ENCODE measurements around the gene MDC1. TPM values are rescaled to one million over a fixed set of nuclear protein-coding genes. Genes with fewer than 3 reads are reported as not detected.
A peak's percentile ranks its signal among the peaks of the same experiment; 100 is the strongest.

Gene MDC1
- total and polyA plus RNA-seq, 2 of the 13 experiments (the other 11 are each of a cell fraction or from before 2014, with no cell fraction given): 8.4 to 14.0 TPM

- TF ChIP-seq THRA (CRISPR knock-in tag; IDR thresholded peaks at IDR 0.05; ENCODE audit: borderline replicate concordance) (no peak), NFKBIZ (CRISPR knock-in tag; IDR thresholded peaks at IDR 0.05) (no peak), ZSCAN12 (CRISPR knock-in tag; IDR thresholded peaks at IDR 0.05) (peak; percentile 30; the same call in 1 of the 2 replicates), TERF1 (CRISPR knock-in tag; IDR thresholded peaks at IDR 0.05) (no peak), GMEB2 (CRISPR knock-in tag; IDR thresholded peaks at IDR 0.05; ENCODE audit: low read depth) (no peak), ZNF263 (CRISPR knock-in tag; IDR thresholded peaks at IDR 0.05) (peak; percentile 96), ZFP90 (CRISPR knock-in tag; IDR thresholded peaks at IDR 0.05; ENCODE audit: borderline replicate concordance) (no peak; the same call in 1 of the 2 replicates), SOX6 (IDR thresholded peaks at IDR 0.05) (no peak), SOX6 (CRISPR knock-in tag; IDR thresholded peaks at IDR 0.05) (no peak; the same call in 1 of the 2 replicates), PREB (CRISPR knock-in tag; IDR thresholded peaks at IDR 0.05) (no peak), RORA (CRISPR knock-in tag; IDR thresholded peaks at IDR 0.05) (no peak), TEAD3 (CRISPR knock-in tag; optimal IDR thresholded peaks at IDR 0.05; ENCODE audit: borderline replicate concordance) (peak; percentile 3), ZNF687 (CRISPR knock-in tag; IDR thresholded peaks at IDR 0.05) (no peak), ZMYM2 (CRISPR knock-in tag; IDR thresholded peaks at IDR 0.05) (peak; percentile 49; the same call in 1 of the 2 replicates), ZBTB8A (CRISPR knock-in tag; IDR thresholded peaks at IDR 0.05; ENCODE audit: borderline replicate concordance, low read depth) (no peak; the same call in 1 of the 2 replicates), RNF219 (CRISPR knock-in tag; IDR thresholded peaks at IDR 0.05) (peak; percentile 80; the same call in 1 of the 2 replicates)
These were observed 26.3 kb upstream of the MDC1 start (continued) for GRCh38 chr6:30743099-30744053.

Measured in HepG2 (cell line).